GM13976 (cell line): ENCODE measurements around the gene ABLIM2.

Source experiments
- DNase-seq: peaks from one replicate; pipeline ENCODE4 v3.0.0; 2012; ENCODE audit warnings: low spot score
- CTCF ChIP-seq: IDR thresholded peaks from 2 replicates; pipeline ENCODE4 v1.5.1; 2012; ENCODE audit warnings: borderline replicate concordance, mild to moderate bottlenecking; ENCODE audit not compliant: insufficient read depth; ENCODE audit errors: extremely low read depth, missing control alignments, control extremely low read depth
- in situ Hi-C: fragments of 300-500 bp; cut with MboI; formaldehyde crosslinking; loops from one replicate; pipeline ENCODE4 v1.12.0; 2022; ENCODE audit warnings: low sequenced_read_pairs, mixed read lengths, inconsistent platforms; ENCODE audit not compliant: unreplicated experiment

Gene ABLIM2

GRCh38 chr4:8084031-8084660 lies 74.5 kb downstream of the ABLIM2 start:
- in situ Hi-C loops, result no loop called here
- no peak for TF ChIP-seq CTCF
- DNase-seq, result no peak

GRCh38 chr4:8083086-8083825 lies 75.4 kb downstream of the ABLIM2 start:
- no peak for DNase-seq
- TF ChIP-seq CTCF, result no peak
- in situ Hi-C loops, result no loop called here

GRCh38 chr4:8082517-8083055 lies 76.0 kb downstream of the ABLIM2 start:
- TF ChIP-seq CTCF, result no peak
- DNase-seq, result no peak
- in situ Hi-C loops, result no loop called here

- TF ChIP-seq CTCF, result no peak
- DNase-seq, result no peak
- in situ Hi-C loops, result no loop called here
These were observed 76.7 kb downstream of the ABLIM2 start for GRCh38 chr4:8081621-8082516.

GRCh38 chr4:8081171-8081570 lies 77.4 kb downstream of the ABLIM2 start:
- DNase-seq, result no peak
- in situ Hi-C loops, result no loop called here
- no peak for TF ChIP-seq CTCF

GRCh38 chr4:8080754-8081065 lies 77.9 kb downstream of the ABLIM2 start:
- TF ChIP-seq CTCF, result no peak
- DNase-seq, result no peak
- in situ Hi-C loops, result no loop called here
